H1 (cell line): ENCODE measurements around the gene HMX1. TPM values are rescaled to one million over a fixed set of nuclear protein-coding genes. Genes with fewer than 3 reads are reported as not detected.

ENCODE experiments used
- CTCF ChIA-PET: fragments of 300-600 bp; sonication (Branson Sonifier 250); formaldehyde crosslinking; loops from one replicate; lab custom pipeline; 2021; ENCODE audit not compliant: partially characterized antibody; lab: Charles Lee
- POLR2A ChIA-PET: fragments of 300-600 bp; sonication (Branson Sonifier 250); formaldehyde crosslinking; loops from one replicate; lab custom pipeline; 2021; ENCODE audit warnings: inconsistent platforms; ENCODE audit not compliant: partially characterized antibody; lab: Charles Lee
- DNase-seq, 2 experiments: peaks; one replicate each; pipeline versions ENCODE4 v3.0.0 to v3.0.0-alpha.2; 2010 to 2022; ENCODE audit warnings: low spot score in 2 of 2, low read depth in 1 of 2, mixed read lengths in 1 of 2
- FAIRE-seq: peaks from 2 replicates; lab custom pipeline; 2011; peaks lifted over from hg19 to GRCh38; lab: Jason Lieb, UNC
- H2AFZ ChIP-seq: 2 replicates; pipeline ENCODE4 v1.8.1; 2012; ENCODE audit warnings: low read length, inconsistent platforms
- H2AK5ac ChIP-seq: 2 replicates; pipeline ENCODE4 v1.6.1; 2013; ENCODE audit warnings: low read depth, low read length
- H2BK120ac ChIP-seq: replicated peaks from 2 replicates; pipeline ENCODE3; 2013; ENCODE audit warnings: low read depth, low read length, inconsistent platforms
- H2BK12ac ChIP-seq: 2 replicates; pipeline ENCODE4 v1.6.1; 2013; ENCODE audit warnings: low read depth, low read length
- H2BK15ac ChIP-seq: 2 replicates; pipeline ENCODE4 v1.6.1; 2013; ENCODE audit warnings: low read length
- H2BK20ac ChIP-seq: 2 replicates; pipeline ENCODE4 v1.6.1; 2013; ENCODE audit warnings: low read length
- H2BK5ac ChIP-seq: 2 replicates; pipeline ENCODE4 v1.6.1; 2013; ENCODE audit warnings: low read depth, low read length
- H3K14ac ChIP-seq: 2 replicates; pipeline ENCODE4 v1.6.1; 2013; ENCODE audit warnings: inconsistent platforms; ENCODE audit not compliant: insufficient read length
- H3K18ac ChIP-seq: 2 replicates; pipeline ENCODE4 v1.6.1; 2013; ENCODE audit warnings: low read length; ENCODE audit errors: extremely low read depth
- H3K23ac ChIP-seq: 2 replicates; pipeline ENCODE4 v1.6.1; 2013; ENCODE audit warnings: inconsistent platforms; ENCODE audit not compliant: insufficient read length
- H3K23me2 ChIP-seq: 2 replicates; pipeline ENCODE4 v1.6.1; 2013; ENCODE audit warnings: low read depth, low read length
- H3K27ac ChIP-seq: 2 replicates; pipeline ENCODE4 v1.6.1; 2011; ENCODE audit warnings: low read depth, low read length, inconsistent platforms
- H3K27me3 ChIP-seq, 4 experiments: replicated peaks in 1 of 4; 1 replicate in 1 of 4; 2 replicates in 3 of 4; pipeline versions ENCODE4 v1.6.1 to v1.8.1; 2011 to 2013; ENCODE audit warnings: low read length in 3 of 4, mild to moderate bottlenecking in 3 of 4, inconsistent platforms in 2 of 4, mixed read lengths in 2 of 4, moderate library complexity in 1 of 4; ENCODE audit not compliant: control insufficient read depth in 3 of 4, insufficient read depth in 3 of 4; ENCODE audit errors: extremely low read depth in 1 of 4
- H3K36me3 ChIP-seq, 4 experiments: 2 replicates each; pipeline versions ENCODE4 v1.6.1 to v1.8.1; 2011 to 2013; ENCODE audit warnings: mild to moderate bottlenecking in 4 of 4, low read length in 3 of 4, moderate library complexity in 2 of 4, control low read depth in 1 of 4, inconsistent platforms in 1 of 4; ENCODE audit not compliant: insufficient read depth in 4 of 4, control insufficient read depth in 2 of 4
- H3K4ac ChIP-seq: replicated peaks from 2 replicates; pipeline ENCODE3; 2013; ENCODE audit warnings: low read length, low read depth, mixed read lengths, inconsistent platforms; ENCODE audit not compliant: insufficient read length
- H3K4me1 ChIP-seq, 4 experiments: replicated peaks in 1 of 4; 1 replicate in 1 of 4; 2 replicates in 3 of 4; pipeline versions ENCODE4 v1.6.1 to v1.8.1; 2011 to 2013; ENCODE audit warnings: low read length in 3 of 4, inconsistent platforms in 2 of 4, mixed read lengths in 1 of 4; ENCODE audit not compliant: insufficient read depth in 4 of 4, control insufficient read depth in 3 of 4
- H3K4me2 ChIP-seq, 2 experiments: 2 replicates each; pipeline versions ENCODE4 v1.6.1 to v1.8.1; 2011 to 2013; ENCODE audit warnings: low read depth in 2 of 2, low read length in 2 of 2, control low read depth in 1 of 2, inconsistent platforms in 1 of 2, mild to moderate bottlenecking in 1 of 2; ENCODE audit not compliant: insufficient read depth in 1 of 2
- H3K4me3 ChIP-seq, 4 experiments: fragments of 200-600, 300-600 bp in 1 of 4; sonication (generic), shearing (Covaris generic), sonication (Bioruptor Twin) in 1 of 4; 2 replicates each; pipeline versions ENCODE4 v1.5.1 to v1.8.1; 2011 to 2016; ENCODE audit warnings: low read length in 4 of 4, low read depth in 3 of 4, control low read depth in 2 of 4, inconsistent platforms in 2 of 4, mild to moderate bottlenecking in 2 of 4, mixed read lengths in 1 of 4, moderate library complexity in 1 of 4; ENCODE audit not compliant: insufficient read depth in 2 of 4; ENCODE audit errors: extremely low read depth in 1 of 4
- H3K56ac ChIP-seq: replicated peaks from 2 replicates; pipeline ENCODE3; 2013; ENCODE audit warnings: low read depth, mild to moderate bottlenecking, mixed read lengths, low read length, inconsistent platforms; ENCODE audit not compliant: insufficient read length
- H3K79me1 ChIP-seq: 2 replicates; pipeline ENCODE4 v1.6.1; 2013; ENCODE audit warnings: low read depth, low read length, control low read depth
- H3K79me2 ChIP-seq, 2 experiments: 2 replicates each; pipeline versions ENCODE4 v1.6.1 to v1.8.1; 2012 to 2013; ENCODE audit warnings: low read length in 2 of 2, mild to moderate bottlenecking in 2 of 2, inconsistent platforms in 1 of 2; ENCODE audit not compliant: insufficient read depth in 2 of 2, control insufficient read depth in 1 of 2
- H3K9ac ChIP-seq, 4 experiments: replicated peaks in 1 of 4; 1 replicate in 1 of 4; 2 replicates in 3 of 4; pipeline versions ENCODE4 v1.6.1 to v1.8.1; 2011 to 2013; ENCODE audit warnings: low read depth in 3 of 4, low read length in 3 of 4, control low read depth in 2 of 4, mild to moderate bottlenecking in 2 of 4, moderate library complexity in 2 of 4, inconsistent platforms in 1 of 4; ENCODE audit errors: extremely low read depth in 1 of 4
- H3K9me3 ChIP-seq, 2 experiments: 2 replicates each; pipeline versions ENCODE4 v1.6.1 to v1.8.1; 2012 to 2013; ENCODE audit warnings: mild to moderate bottlenecking in 2 of 2, moderate library complexity in 2 of 2, control low read depth in 1 of 2, inconsistent platforms in 1 of 2, low read depth in 1 of 2, low read length in 1 of 2, mixed read lengths in 1 of 2; ENCODE audit not compliant: insufficient read depth in 2 of 2
- H4K20me1 ChIP-seq, 2 experiments: replicated peaks in 1 of 2; 2 replicates each; pipeline versions ENCODE3 to v1.8.1; 2011 to 2013; ENCODE audit warnings: inconsistent platforms in 2 of 2, low read length in 2 of 2, mild to moderate bottlenecking in 1 of 2; ENCODE audit not compliant: insufficient read depth in 2 of 2, control insufficient read depth in 1 of 2
- H4K5ac ChIP-seq: 2 replicates; pipeline ENCODE4 v1.6.1; 2013; ENCODE audit warnings: low read length, low read depth, mixed read lengths, inconsistent platforms; ENCODE audit not compliant: insufficient read length
- H4K8ac ChIP-seq: 2 replicates; pipeline ENCODE4 v1.8.0; 2013; ENCODE audit warnings: mild to moderate bottlenecking, moderate library complexity, low read length, inconsistent platforms; ENCODE audit not compliant: insufficient read depth; ENCODE audit errors: extremely low read depth
- H4K91ac ChIP-seq: replicated peaks from 2 replicates; pipeline ENCODE3; 2013; ENCODE audit warnings: low read length, mixed read lengths, inconsistent platforms; ENCODE audit not compliant: insufficient read length
- ASH2L ChIP-seq: fragments of 200-600, 300-600 bp; sonication (generic); IDR thresholded peaks from one replicate; pipeline ENCODE4 v1.7.1; 2017; ENCODE audit warnings: low read length
- CBX5 ChIP-seq: fragments of 300-800, 300-1000 bp; sonication (generic); IDR thresholded peaks from 2 replicates; pipeline ENCODE4 v1.7.1; 2016; ENCODE audit warnings: antibody characterized with exemption, low read length, low read depth
- FOSL1 ChIP-seq: IDR thresholded peaks from 2 replicates; pipeline ENCODE4 v1.6.1; 2011; ENCODE audit warnings: mild to moderate bottlenecking, low read depth, low read length, moderate library complexity; ENCODE audit not compliant: insufficient read depth
- JUND ChIP-seq: IDR thresholded peaks from 2 replicates; pipeline ENCODE4 v1.6.1; 2011; ENCODE audit warnings: mild to moderate bottlenecking, improper control_type of control experiment, low read length
- KDM5A ChIP-seq: fragments of 200-600 bp; IDR thresholded peaks from 2 replicates; pipeline ENCODE4 v1.7.1; 2012; ENCODE audit warnings: mild to moderate bottlenecking, low read length, inconsistent platforms, mixed read lengths
- POU5F1 ChIP-seq: IDR thresholded peaks from 2 replicates; pipeline ENCODE4 v1.6.1; 2011; ENCODE audit warnings: low read depth, mild to moderate bottlenecking, low read length, moderate library complexity
- RBBP5 ChIP-seq: IDR thresholded peaks from 2 replicates; pipeline ENCODE4 v1.7.1; 2012; ENCODE audit warnings: low read depth, mild to moderate bottlenecking, inconsistent platforms, low read length, moderate library complexity, borderline replicate concordance
- SIN3A ChIP-seq, 2 experiments: IDR thresholded peaks in 1 of 2; conservative IDR thresholded peaks in 1 of 2; 2 replicates each; pipeline ENCODE4 v1.6.1; 2011 to 2012; ENCODE audit warnings: low read length in 2 of 2, improper control_type of control experiment in 1 of 2, low read depth in 1 of 2, mild to moderate bottlenecking in 1 of 2
- SP1 ChIP-seq: IDR thresholded peaks from 2 replicates; pipeline ENCODE4 v1.6.1; 2011; ENCODE audit warnings: low read depth, low read length
- USF2 ChIP-seq: IDR thresholded peaks from 2 replicates; pipeline ENCODE4 v1.6.1; 2011; ENCODE audit warnings: low read length, improper control_type of control experiment
- WGBS, 2 experiments: shearing (Covaris generic) in 1 of 2; methylation state at CpG; one replicate each; pipeline versions ENCODE4 v1.1.6 to v1.1.7; 2013 to 2015; ENCODE audit warnings: low lambda C conversion rate in 2 of 2, mixed read lengths in 2 of 2, inconsistent platforms in 1 of 2, low coverage in 1 of 2, missing lambda C conversion rate in 1 of 2; ENCODE audit not compliant: insufficient replicate concordance in 2 of 2, insufficient coverage in 1 of 2, insufficient read length in 1 of 2; ENCODE audit errors: extremely low coverage in 1 of 2, missing lambda C conversion rate in 1 of 2; 5-methylcytosine and 5-hydroxymethylcytosine counted together
- polyA plus RNA-seq, 7 experiments: library from polyadenylated mRNA; depleted of rRNA in 3 of 7; stranded (reverse) in 5 of 7; unstranded in 2 of 7; fragments of >200 nt in 5 of 7; fragments of 200-250 nt in 2 of 7; gene quantifications; 1 replicate in 5 of 7; 2 replicates in 1 of 7; 4 replicates in 1 of 7; pipeline versions ENCODE4 v1.2.1 to v1.2.3, GENCODE V29; 2011 to 2013; ENCODE audit warnings: missing spikeins in 2 of 7, mixed read lengths in 2 of 7
- total RNA-seq: library from RNA; stranded (reverse); fragmentation: NEBNext Ultra II Directional; extraction: Animal tissue kit (Norgen Biotek cat#: 25700); gene quantifications from 2 replicates; pipeline ENCODE4 v1.2.1, GENCODE V29; 2021

The HMX1 gene
- total and polyA plus RNA-seq, 2 of the 8 experiments (the other 6 are each of a cell fraction or from before 2014, with no cell fraction given), result 0.26 TPM; not detected in 1

- Histone ChIP-seq H3K9ac (no peak overlapping the region), H3K14ac (no peak overlapping the region), H3K23ac (no peak overlapping the region), H2AFZ (no peak overlapping the region), H3K23me2 (peaks cover 8% of the 10 kb centered on the region; the same call in 1 of the 2 replicates), H3K56ac (no peak overlapping the region), H3K4me1 (peaks cover 0 to 20% (median 13%) of the 10 kb centered on the region in 4 experiments; a peak in 6 of 7 replicates), H2BK20ac (no peak overlapping the region), H2BK5ac (no peak overlapping the region), H2BK15ac (no peak overlapping the region), H3K79me1 (no peaks in the 10 kb centered on the region), H3K36me3 (no peaks in the 10 kb centered on the region), H2BK120ac (no peak overlapping the region), H3K9me3 (peaks cover 17 to 29% of the 10 kb centered on the region in 2 experiments), H3K27me3 (peaks cover 24 to 44% (median 35%) of the 10 kb centered on the region in 4 experiments), H3K79me2 (no peaks in the 10 kb centered on the region), H3K27ac (no peak overlapping the region), H4K91ac (no peak overlapping the region), H4K8ac (no peak overlapping the region), H3K4me3 (no peak overlapping the region), H3K4me2 (no peak overlapping the region), H2AK5ac (no peak overlapping the region), H3K18ac (no peak overlapping the region), H4K20me1 (peaks cover 7 to 9% of the 10 kb centered on the region in 2 experiments), H4K5ac (no peak overlapping the region), H2BK12ac (no peak overlapping the region), H3K4ac (no peak overlapping the region)
- ChIA-PET CTCF (interaction anchor here (0.9 to 6.1 kb wide), 5 partner anchors 11 to 291 kb away, joined by 5 to 31 read pairs (median 6); no protein-coding TSS in a partner anchor), POLR2A (no interaction called here)
- WGBS, 2 experiments, result 80% methylated on average over 10 of the region's 10 CpGs; no CpG with 5 or more reads in 1 of the 2 experiments
- FAIRE-seq (no peak), DNase-seq (no peak)
- no peak for TF ChIP-seq FOSL1
- TF ChIP-seq CBX5, result no peak
- no peak for TF ChIP-seq SP1
- no peak for TF ChIP-seq KDM5A
- no peak for TF ChIP-seq JUND
- no peak for TF ChIP-seq POU5F1
- TF ChIP-seq USF2, result no peak
- no peak for TF ChIP-seq ASH2L
- no peak for TF ChIP-seq RBBP5
- no peak for TF ChIP-seq SIN3A (conservative IDR thresholded peaks at IDR 0.05 in 1 of 2, IDR thresholded peaks at IDR 0.05 in 1 of 2; ENCODE audit: low read depth in 1 of 2, low read length in 2 of 2)
Measured at GRCh38 chr4:8898419-8898818, 26.8 kb upstream of the HMX1 start.
